ENCODE results near the gene PIGN.

Gene PIGN

DNA sequence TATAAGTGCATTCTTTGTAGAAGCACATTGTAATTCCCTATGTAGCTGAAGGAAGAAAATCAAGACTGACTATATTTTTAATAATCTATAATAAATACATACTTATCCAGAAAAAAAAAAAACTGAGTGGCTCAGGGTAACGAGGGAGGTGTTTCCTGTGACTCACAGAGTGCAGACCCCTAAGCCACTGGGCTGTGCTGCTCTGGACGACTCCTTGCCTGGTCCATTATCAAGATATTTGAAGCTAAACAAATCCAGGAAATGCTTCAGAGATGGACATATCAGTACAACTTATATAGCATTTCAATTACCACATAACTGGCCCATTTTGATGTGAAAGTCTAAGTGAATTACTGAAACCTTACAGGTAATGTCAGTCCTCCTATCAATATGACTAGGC lies 80.6 kb downstream of the PIGN start:
- no peak for DNase-seq (ENCODE audit: low spot score)

- DNase-seq (ENCODE audit: low spot score) = no peak
Measured at GRCh38 chr18:62105376-62105775, 81.5 kb downstream of the PIGN start.

GRCh38 chr18:62102221-62102620 lies 84.6 kb downstream of the PIGN start:
- DNase-seq (ENCODE audit: low spot score) = no peak

- DNase-seq (ENCODE audit: low spot score) = no peak
Measured at GRCh38 chr18:62101321-62101721, 85.5 kb downstream of the PIGN start.

- no peak for DNase-seq (ENCODE audit: low spot score)
Measured at GRCh38 chr18:62098960-62099359, 87.9 kb downstream of the PIGN start.

DNA sequence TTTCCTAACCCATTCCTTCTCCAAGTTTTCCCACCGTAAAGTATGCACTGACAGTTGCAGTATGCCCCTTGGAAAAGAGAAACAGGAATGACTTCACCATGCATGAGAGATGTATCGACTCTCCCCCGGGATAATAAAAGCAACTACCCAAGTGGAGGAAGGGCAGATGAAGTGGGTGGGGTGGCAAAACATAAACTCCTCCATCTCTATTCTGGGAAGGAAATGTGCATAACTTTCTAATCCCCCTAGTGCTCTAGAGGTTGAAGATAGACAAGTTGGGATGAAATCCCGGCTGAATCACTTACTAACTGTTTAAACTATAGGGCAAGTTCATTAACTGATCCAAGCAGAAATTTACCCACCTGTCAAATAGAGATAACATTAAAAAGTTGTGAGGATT lies 89.2 kb downstream of the PIGN start:
- DNase-seq (ENCODE audit: low spot score) = no peak

DNA sequence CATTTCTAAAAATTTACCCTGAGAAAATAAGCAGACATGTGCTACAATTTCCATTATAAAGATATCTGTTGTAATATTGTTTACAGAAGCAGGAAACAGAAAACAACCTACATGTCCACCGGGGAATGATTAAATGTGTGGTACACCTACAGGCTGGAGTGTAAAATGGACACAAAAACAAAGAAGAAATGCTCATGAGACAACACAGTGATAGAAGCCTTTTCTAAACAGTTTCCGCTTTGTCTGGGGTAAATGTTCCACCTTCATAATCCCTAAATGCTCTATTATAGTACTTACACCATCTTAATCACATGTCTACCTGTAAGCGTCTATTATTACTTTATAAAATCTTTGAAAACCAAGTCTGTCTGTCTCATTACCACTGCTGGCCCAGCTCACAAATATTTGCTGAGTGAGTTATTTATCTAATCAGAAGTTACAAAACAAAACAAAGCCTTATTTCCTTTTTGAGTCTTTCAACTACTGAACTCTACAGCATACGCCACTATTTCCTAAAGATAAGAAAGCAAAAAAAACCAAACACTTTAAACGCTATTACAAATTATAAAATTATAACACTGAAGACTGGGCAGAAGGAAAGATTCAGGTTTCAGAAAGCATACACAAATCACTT lies 95.3 kb downstream of the PIGN start:
- no peak for DNase-seq (ENCODE audit: low spot score)

DNA sequence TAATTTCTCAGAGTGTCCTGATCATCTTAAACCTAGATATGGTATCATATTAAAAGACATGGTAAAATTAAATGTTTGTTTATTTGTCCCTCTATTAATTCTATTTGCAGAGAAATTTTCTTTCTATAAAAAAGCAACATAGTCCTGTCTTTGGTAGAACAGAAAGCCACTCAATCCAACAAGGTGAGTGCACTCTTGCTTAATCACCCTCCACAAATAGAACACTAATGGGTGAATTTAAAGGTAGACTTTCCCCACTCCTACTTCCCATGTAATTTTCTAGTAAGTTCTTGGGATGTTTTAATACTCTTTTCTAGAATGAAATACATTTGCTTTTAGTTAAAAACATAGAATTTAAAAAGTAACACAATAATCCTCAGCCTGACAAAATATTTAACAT lies 97.7 kb downstream of the PIGN start:
- DNase-seq (ENCODE audit: low spot score) = no peak

GRCh38 chr18:62088156-62088555 lies 98.7 kb downstream of the PIGN start:
- no peak for DNase-seq (ENCODE audit: low spot score)

DNA sequence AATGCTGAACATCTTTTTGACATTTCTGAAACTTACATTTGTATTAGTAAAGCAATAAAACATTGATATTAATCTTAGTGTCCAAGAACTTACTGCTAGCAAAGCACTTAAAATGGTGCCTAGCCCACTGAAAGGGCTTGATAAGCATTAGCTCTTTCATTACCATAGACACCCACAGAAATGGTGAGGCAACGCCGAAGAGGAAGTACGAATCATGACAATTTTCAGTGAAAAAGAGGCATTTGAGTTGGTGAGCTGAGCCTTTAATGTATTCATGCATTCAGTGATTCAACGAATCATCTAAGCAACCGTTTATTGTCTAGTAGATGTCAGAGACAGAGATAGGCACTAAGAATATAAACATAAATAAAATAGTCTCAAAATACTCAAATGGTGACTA lies 101.1 kb downstream of the PIGN start:
- peak; percentile 10 for DNase-seq (ENCODE audit: low spot score)

GRCh38 chr18:62081761-62082294 lies 105.0 kb downstream of the PIGN start:
- no peak for DNase-seq (ENCODE audit: low spot score)

GRCh38 chr18:62081248-62081647 lies 105.6 kb downstream of the PIGN start:
- DNase-seq (ENCODE audit: low spot score) = no peak

GRCh38 chr18:62080172-62080900 lies 106.5 kb downstream of the PIGN start:
- DNase-seq (ENCODE audit: low spot score) = no peak

DNA sequence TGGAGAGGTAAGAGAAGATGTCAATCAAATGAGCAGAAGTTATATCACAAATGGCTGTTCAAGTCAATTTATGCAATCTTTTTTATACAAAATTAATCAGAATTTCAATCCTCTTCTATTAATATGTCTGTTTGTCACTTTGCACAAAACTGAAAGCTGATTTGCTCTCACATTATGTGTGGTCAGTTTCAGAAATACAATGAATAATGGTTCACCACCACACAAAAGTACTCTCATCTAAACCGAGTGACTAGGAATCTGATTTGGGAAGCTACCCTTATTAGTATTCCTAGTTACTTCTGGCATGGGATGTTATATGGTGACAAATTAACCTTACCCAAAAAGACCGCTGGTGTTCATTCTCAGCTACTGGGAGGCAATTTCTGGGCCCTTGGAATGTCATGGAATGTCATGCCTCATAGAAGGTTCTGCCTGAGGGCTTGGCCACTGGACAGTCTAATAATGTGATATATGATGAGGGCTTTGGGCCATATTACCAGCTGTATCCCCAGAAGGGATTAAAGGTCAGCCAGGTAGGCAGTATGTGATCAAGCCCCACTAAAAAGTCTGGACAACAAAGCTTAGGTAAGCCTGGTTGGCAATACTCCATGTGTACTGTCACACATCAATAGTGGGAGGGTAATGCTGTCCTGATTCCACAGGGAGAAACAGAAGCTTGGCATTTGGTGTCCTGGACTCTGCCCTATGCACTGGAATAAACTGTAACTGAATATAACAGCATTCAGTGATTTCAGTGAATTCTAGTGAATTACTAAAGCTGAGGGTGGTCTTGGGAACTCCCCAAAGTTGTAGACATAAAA lies 113.2 kb downstream of the PIGN start:
- DNase-seq (ENCODE audit: low spot score) = no peak

DNA sequence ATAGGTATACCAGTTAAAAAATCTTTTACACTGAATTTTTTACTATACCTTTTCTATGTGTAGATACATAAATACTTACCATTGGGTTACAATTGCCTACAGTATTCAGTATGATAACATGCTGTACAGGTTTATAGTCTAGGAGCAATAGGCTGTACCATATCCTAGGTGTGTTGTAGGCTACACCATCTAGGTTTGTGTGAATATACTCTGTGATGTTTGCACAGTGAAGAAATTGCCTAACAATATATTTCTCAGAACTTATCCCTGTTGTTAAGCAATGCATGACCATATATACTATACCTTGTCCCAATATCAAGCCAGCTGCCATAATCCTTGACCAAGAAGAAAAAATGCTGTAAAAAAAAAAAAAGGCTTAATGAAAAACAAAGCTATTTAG lies 114.5 kb downstream of the PIGN start:
- no peak for DNase-seq (ENCODE audit: low spot score)

GRCh38 chr18:62071071-62071470 lies 115.8 kb downstream of the PIGN start:
- no peak for DNase-seq (ENCODE audit: low spot score)

DNA sequence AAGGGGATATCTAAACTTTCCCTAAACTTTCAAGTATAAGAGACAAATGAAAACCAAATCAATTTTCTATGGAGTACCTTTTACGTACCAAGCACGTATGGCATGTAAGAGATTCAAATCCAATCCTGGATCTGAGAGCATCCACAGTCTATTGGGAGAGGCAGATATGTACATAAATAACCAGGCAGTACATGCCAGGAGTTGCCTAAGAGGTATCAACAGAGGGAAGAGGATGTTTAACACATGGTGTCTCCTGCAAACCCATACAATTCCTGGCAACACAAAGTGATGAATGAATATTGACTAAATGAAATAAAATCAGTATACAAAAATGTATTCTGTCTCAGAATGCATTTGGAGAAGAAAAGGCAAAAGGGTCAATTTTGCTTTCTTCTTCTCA lies 116.6 kb downstream of the PIGN start:
- no peak for DNase-seq (ENCODE audit: low spot score)

- no peak for DNase-seq (ENCODE audit: low spot score)
Measured at GRCh38 chr18:62069556-62069955, 117.3 kb downstream of the PIGN start.

DNA sequence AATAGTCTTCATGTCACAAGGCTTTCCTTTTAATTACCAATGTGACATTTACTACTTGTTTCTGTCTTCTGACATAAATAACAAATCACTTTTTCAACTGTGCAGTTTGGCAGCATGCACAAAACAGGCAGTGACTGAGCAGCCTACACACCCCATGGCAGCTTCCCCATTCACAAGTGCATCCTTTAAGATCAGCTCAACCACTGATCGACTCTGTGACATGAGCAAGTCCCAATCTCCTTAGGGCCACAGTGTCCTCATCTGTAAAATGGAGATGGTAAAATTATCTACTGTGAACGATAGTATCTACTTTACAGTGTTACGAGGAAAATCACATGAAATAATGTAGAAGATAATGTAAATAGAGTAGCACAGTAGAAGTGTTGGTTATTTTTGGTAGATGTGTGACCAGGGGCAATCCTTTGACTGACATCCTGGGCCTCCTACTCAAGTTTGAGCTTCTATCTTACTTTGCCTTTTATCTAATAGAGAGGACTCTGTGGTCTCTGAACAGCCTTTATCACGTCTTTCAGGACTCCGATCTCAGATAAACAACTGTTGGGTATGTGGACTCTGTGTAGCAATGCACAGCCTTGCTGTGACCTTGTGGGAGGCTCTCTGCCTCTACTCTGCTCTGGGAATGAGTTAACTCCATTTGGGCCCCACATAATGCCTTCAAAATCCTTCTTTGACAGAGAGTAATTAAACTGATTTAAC lies 120.6 kb downstream of the PIGN start:
- no peak for DNase-seq (ENCODE audit: low spot score)

- no peak for DNase-seq (ENCODE audit: low spot score)
Measured at GRCh38 chr18:62064361-62064760, 122.5 kb downstream of the PIGN start.

GRCh38 chr18:62061821-62062478 lies 124.9 kb downstream of the PIGN start:
- no peak for DNase-seq (ENCODE audit: low spot score)

DNA sequence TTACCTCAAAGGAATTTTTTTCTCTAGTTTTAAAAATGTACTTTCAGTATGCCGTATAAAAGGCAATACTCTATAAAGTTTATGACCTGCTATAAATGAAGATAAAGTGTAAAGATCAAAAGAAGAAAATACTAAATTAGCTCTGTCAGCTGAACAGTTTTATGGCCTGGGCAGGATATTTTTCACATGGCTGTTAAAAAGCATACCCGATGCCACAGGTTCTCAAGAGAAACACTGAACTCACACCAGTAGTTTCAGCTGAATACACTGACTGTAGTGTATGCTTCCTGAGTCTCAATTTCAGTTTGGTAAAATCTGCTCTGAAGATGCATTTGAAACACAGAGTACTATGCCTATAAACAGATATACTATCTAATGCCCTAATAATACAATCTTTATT lies 126.0 kb downstream of the PIGN start:
- DNase-seq (ENCODE audit: low spot score) = no peak

All from putamen (tissue), 1 donor.